HG03039 (cell line): ENCODE measurements around the gene NINJ2.

Experiments used
- ATAC-seq: cut with Tn5 transposase; IDR thresholded peaks from one replicate; pipeline ENCODE4 v1.9.1; 2021; ENCODE audit warnings: mild to moderate bottlenecking, moderate library complexity; ENCODE audit not compliant: unreplicated experiment

NINJ2 gene

GRCh38 chr12:553216-554000, 109.8 kb downstream of the NINJ2 start:
- ATAC-seq: no peak

GRCh38 chr12:552466-552865, 110.8 kb downstream of the NINJ2 start:
- no peak for ATAC-seq

- ATAC-seq: no peak
Measured at GRCh38 chr12:550473-551260, 112.6 kb downstream of the NINJ2 start.

GRCh38 chr12:549476-550082, 113.7 kb downstream of the NINJ2 start:
- no peak for ATAC-seq

- no peak for ATAC-seq
Measured at GRCh38 chr12:547883-548470, 115.3 kb downstream of the NINJ2 start.

- no peak for ATAC-seq
Measured at GRCh38 chr12:546920-547845, 116.1 kb downstream of the NINJ2 start.

GRCh38 chr12:546265-546919, 116.9 kb downstream of the NINJ2 start:
- ATAC-seq: no peak

- ATAC-seq: no peak
Measured at GRCh38 chr12:545835-546234, 117.4 kb downstream of the NINJ2 start.

GRCh38 chr12:544941-545635, 118.2 kb downstream of the NINJ2 start:
- ATAC-seq: no peak

- no peak for ATAC-seq
Measured at GRCh38 chr12:544142-544541, 119.1 kb downstream of the NINJ2 start.

GRCh38 chr12:543114-543451, 120.2 kb downstream of the NINJ2 start:
- no peak for ATAC-seq

- ATAC-seq: no peak
Measured at GRCh38 chr12:542395-543113, 120.7 kb downstream of the NINJ2 start.

- ATAC-seq: no peak
Measured at GRCh38 chr12:541676-542324, 121.4 kb downstream of the NINJ2 start.

GRCh38 chr12:539540-540310, 123.5 kb downstream of the NINJ2 start:
- no peak for ATAC-seq

GRCh38 chr12:538731-539539, 124.3 kb downstream of the NINJ2 start:
- no peak for ATAC-seq

- ATAC-seq: no peak
Measured at GRCh38 chr12:537772-538171, 125.5 kb downstream of the NINJ2 start.
